ENCODE measurements around the gene TCF3.

DNA sequence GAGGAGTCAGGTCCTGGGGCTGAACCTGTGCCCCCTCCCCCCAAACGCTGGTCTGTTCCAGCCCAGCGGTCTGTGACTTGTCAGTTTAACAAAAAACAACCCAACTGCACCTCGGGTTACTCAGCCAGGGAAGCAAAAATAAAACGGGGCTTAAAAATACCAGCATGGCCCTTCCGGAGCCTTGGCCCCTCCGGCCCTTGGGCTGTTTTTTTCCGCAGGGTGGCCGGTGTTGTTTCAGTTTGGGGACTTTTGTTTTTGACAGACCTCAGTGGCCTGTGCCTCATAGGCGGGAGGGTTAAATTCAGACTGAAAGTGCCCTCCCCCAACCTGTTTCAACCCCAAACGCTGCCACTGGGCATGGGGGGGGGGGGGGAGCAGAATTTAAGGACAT is 4.0 kb downstream of the TCF3 start:
- TF ChIP-seq GATA2 (IDR thresholded peaks at IDR 0.05; ENCODE audit: low read depth, low read length): no peak
- no peak for TF ChIP-seq GATA3 (IDR thresholded peaks at IDR 0.05; ENCODE audit: low read depth, low read length)

All from SH-SY5Y (cell line).